GM12891 (cell line): ENCODE results near the gene ZNF586.
"Not testable (repeated sequence)": the region's sequence is repeated elsewhere in the genome, so short reads cannot be mapped to it uniquely, and the experiment has no call there.

Source experiments
- DNase-seq: peaks from one replicate; pipeline ENCODE4 v3.0.0; 2011; ENCODE audit warnings: low spot score; ENCODE audit not compliant: insufficient read length
- FAIRE-seq: peaks from 2 replicates; lab custom pipeline; 2011; peaks lifted over from hg19 to GRCh38; lab: Jason Lieb, UNC
- PAX5 ChIP-seq: IDR thresholded peaks from 2 replicates; pipeline ENCODE4 v1.6.1; 2011; ENCODE audit warnings: low read length, moderate library complexity, mild to moderate bottlenecking; ENCODE audit not compliant: insufficient read depth, severe bottlenecking
- POLR2A ChIP-seq: IDR thresholded peaks from 2 replicates; pipeline ENCODE4 v1.6.1; 2011; ENCODE audit warnings: low read depth, low read length, control low read depth
- POLR2AphosphoS5 ChIP-seq: IDR thresholded peaks from 2 replicates; pipeline ENCODE4 v1.6.1; 2011; ENCODE audit warnings: low read depth, low read length, control low read depth
- POU2F2 ChIP-seq: IDR thresholded peaks from 2 replicates; pipeline ENCODE4 v1.6.1; 2011; ENCODE audit warnings: low read depth, mild to moderate bottlenecking, control low read depth, low read length, moderate library complexity
- SPI1 ChIP-seq: IDR thresholded peaks from 2 replicates; pipeline ENCODE4 v1.6.1; 2011; ENCODE audit warnings: low read depth, low read length, control low read depth
- TAF1 ChIP-seq: IDR thresholded peaks from 2 replicates; pipeline ENCODE4 v1.6.1; 2011; ENCODE audit warnings: low read depth, low read length, control low read depth

The ZNF586 gene

GRCh38 chr19:57813919-57814504, 44.5 kb downstream of the ZNF586 start:
- no peak for TF ChIP-seq SPI1
- no peak for TF ChIP-seq TAF1
- no peak for TF ChIP-seq PAX5
- TF ChIP-seq POU2F2 = no peak
- TF ChIP-seq POLR2AphosphoS5 = no peak; the same call in 1 of the 2 replicates
- no peak for TF ChIP-seq POLR2A
- FAIRE-seq (no peak), DNase-seq (no peak)

- FAIRE-seq (peak; percentile 75), DNase-seq (peak; percentile 64)
- TF ChIP-seq TAF1 (peak; percentile 78; the same call in 1 of the 2 replicates), SPI1 (no peak), PAX5 (no peak), POLR2A (peak; percentile 73), POU2F2 (peak; percentile 68; the same call in 1 of the 2 replicates), POLR2AphosphoS5 (peak; percentile 86)
Observed at GRCh38 chr19:57814505-57815246, 45.2 kb downstream of the ZNF586 start, which contains the start of gene ZNF552. Gene ZNF552 (minus strand): TSS chr19:57814913. CDS start chr19:57814743, 170 bp downstream.

- DNase-seq (no peak), FAIRE-seq (no peak)
- TF ChIP-seq POLR2AphosphoS5 (no peak), TAF1 (no peak), PAX5 (no peak), SPI1 (no peak), POLR2A (no peak), POU2F2 (no peak)
Observed at GRCh38 chr19:57815247-57816075, 46.0 kb downstream of the ZNF586 start.

GRCh38 chr19:57816652-57817051, 47.2 kb downstream of the ZNF586 start:
- TF ChIP-seq PAX5 = no peak
- no peak for TF ChIP-seq POLR2A
- no peak for TF ChIP-seq POU2F2
- no peak for TF ChIP-seq SPI1
- no peak for TF ChIP-seq TAF1
- no peak for TF ChIP-seq POLR2AphosphoS5
- FAIRE-seq (no peak), DNase-seq (no peak)

- DNase-seq (no peak), FAIRE-seq (no peak)
- TF ChIP-seq TAF1 = no peak
- no peak for TF ChIP-seq POU2F2
- TF ChIP-seq SPI1 = no peak
- no peak for TF ChIP-seq POLR2A
- no peak for TF ChIP-seq PAX5
- TF ChIP-seq POLR2AphosphoS5 = no peak
Observed at GRCh38 chr19:57817976-57818375, 48.5 kb downstream of the ZNF586 start.

GRCh38 chr19:57818378-57818777, 48.9 kb downstream of the ZNF586 start:
- DNase-seq (no peak), FAIRE-seq (no peak)

GRCh38 chr19:57819475-57820148, 50.1 kb downstream of the ZNF586 start:
- TF ChIP-seq POLR2A = peak; percentile 84
- peak; percentile 86 for TF ChIP-seq POLR2AphosphoS5
- TF ChIP-seq TAF1 = peak; percentile 68
- no peak for TF ChIP-seq SPI1
- TF ChIP-seq POU2F2 = peak; percentile 74; the same call in 1 of the 2 replicates
- TF ChIP-seq PAX5 = no peak
- FAIRE-seq (peak; percentile 40), DNase-seq (peak; percentile 77)

More at GRCh38 chr19:57818378-57818777, 48.9 kb downstream of the ZNF586 start:
- no peak for TF ChIP-seq POU2F2
- no peak for TF ChIP-seq POLR2A
- no peak for TF ChIP-seq TAF1
- no peak for TF ChIP-seq PAX5
- TF ChIP-seq POLR2AphosphoS5 = no peak
- no peak for TF ChIP-seq SPI1

- FAIRE-seq (no peak), DNase-seq (no peak)
- no peak for TF ChIP-seq POU2F2
- TF ChIP-seq PAX5 = no peak
- TF ChIP-seq POLR2AphosphoS5 = no peak
- no peak for TF ChIP-seq SPI1
- TF ChIP-seq TAF1 = no peak
- no peak for TF ChIP-seq POLR2A
Observed at GRCh38 chr19:57820599-57820998, 51.1 kb downstream of the ZNF586 start.

- not testable (repeated sequence) for FAIRE-seq
Observed at GRCh38 chr19:57821095-57821494, 51.6 kb downstream of the ZNF586 start.

GRCh38 chr19:57821501-57821900, 52.0 kb downstream of the ZNF586 start:
- FAIRE-seq, DNase-seq: not testable (repeated sequence)

More at GRCh38 chr19:57821095-57821494, 51.6 kb downstream of the ZNF586 start:
- DNase-seq = not testable (repeated sequence)

- not testable (repeated sequence) for DNase-seq, FAIRE-seq
Observed at GRCh38 chr19:57823155-57823554, 53.7 kb downstream of the ZNF586 start.

GRCh38 chr19:57823608-57824007, 54.1 kb downstream of the ZNF586 start:
- FAIRE-seq, DNase-seq: not testable (repeated sequence)
